GM12874 (cell line): ENCODE data around the gene SARS1.

Source experiments
- CTCF ChIP-seq: IDR thresholded peaks from 2 replicates; pipeline ENCODE4 v1.5.1; 2011; ENCODE audit warnings: low read depth, mild to moderate bottlenecking, control low read depth, low read length, moderate library complexity; ENCODE audit not compliant: insufficient read depth

SARS1 gene

DNA sequence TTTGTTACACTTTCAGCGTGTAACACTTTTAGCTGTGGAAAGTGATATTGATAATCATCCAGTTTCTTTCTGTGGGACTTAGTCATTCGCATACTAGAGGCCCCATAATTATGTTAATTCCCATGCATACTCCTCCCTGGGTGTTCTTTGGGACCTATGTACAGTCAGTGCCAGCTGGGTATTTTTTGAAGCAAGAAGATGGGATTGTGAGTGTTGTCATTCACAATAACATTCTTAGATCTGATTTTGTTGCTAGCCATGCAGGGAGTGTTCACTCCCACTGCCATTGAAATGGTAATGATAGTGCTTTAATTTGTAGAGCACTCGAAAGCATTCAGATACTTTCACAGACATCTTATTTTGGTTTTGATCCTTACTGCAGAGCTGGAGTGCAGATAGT lies 11.6 kb downstream of the SARS1 start:
- TF ChIP-seq CTCF: no peak

DNA sequence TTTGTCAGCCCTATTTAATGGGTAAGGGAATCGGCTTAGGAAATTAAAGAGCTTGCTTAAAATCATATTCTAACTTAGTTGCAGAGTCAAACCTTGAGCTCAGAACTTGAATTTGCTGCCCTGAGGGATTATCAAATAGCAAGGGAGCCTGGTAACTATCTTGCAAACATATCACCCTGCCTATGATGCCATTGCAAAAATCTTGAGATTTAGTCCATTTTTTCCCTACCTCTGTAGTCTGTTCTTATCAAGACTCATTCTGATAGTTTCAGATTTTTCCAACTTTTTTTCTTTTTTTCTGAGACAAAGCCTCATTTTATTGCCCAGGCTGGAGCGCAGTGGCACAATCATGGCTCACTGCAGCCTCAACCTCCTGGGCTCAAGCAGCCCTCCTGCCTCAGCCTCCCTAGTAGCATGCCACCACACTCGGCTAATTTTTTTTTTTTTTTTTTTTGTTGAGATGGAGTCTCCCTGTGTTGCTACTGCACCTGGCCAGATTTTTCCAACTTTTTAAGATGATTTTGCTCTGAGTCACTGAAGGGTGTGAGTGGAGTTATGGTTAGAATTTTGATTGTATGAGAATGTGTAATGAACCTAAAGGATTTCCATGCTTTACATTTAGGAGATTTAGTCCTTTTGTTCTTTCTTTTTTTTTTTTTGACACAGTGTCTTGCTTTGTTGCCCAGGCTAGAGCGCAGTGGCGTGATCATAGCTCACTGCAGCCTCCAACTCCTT lies 12.2 kb downstream of the SARS1 start:
- no peak for TF ChIP-seq CTCF

DNA sequence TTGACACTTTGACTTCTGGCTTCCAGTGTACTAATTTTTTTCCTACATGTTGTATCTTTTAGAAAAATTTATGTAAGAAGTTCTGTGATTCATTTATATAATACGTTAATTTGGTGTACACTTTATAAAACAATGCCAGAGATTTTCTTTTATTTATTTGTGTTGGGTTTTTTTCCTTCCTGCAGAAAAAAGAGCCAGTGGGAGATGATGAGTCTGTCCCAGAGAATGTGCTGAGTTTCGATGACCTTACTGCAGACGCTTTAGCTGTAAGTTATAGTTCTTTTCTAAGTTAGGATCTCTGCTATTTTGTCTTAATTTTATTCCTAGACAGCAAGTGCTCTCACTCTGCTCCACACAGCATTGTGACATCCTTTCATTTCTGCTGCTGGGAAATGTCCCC lies 14.4 kb downstream of the SARS1 start:
- no peak for TF ChIP-seq CTCF

- no peak for TF ChIP-seq CTCF
Measured at GRCh38 chr1:109229531-109230127, 15.9 kb downstream of the SARS1 start.

GRCh38 chr1:109231066-109231465 lies 17.3 kb downstream of the SARS1 start:
- TF ChIP-seq CTCF: no peak

- TF ChIP-seq CTCF: no peak
Measured at GRCh38 chr1:109235137-109235536, 21.4 kb downstream of the SARS1 start.

GRCh38 chr1:109237512-109237911 lies 23.8 kb downstream of the SARS1 start:
- no peak for TF ChIP-seq CTCF
